H1 (cell line): Measurements from ENCODE around the gene TCN2. TPM values are rescaled to one million over a fixed set of nuclear protein-coding genes. Genes with fewer than 3 reads are reported as not detected.

Experiments
- CTCF ChIA-PET: fragments of 300-600 bp; sonication (Branson Sonifier 250); formaldehyde crosslinking; loops from one replicate; lab custom pipeline; 2021; ENCODE audit not compliant: partially characterized antibody; lab: Charles Lee
- POLR2A ChIA-PET: fragments of 300-600 bp; sonication (Branson Sonifier 250); formaldehyde crosslinking; loops from one replicate; lab custom pipeline; 2021; ENCODE audit warnings: inconsistent platforms; ENCODE audit not compliant: partially characterized antibody; lab: Charles Lee
- DNase-seq, 2 experiments: peaks; one replicate each; pipeline versions ENCODE4 v3.0.0 to v3.0.0-alpha.2; 2010 to 2022; ENCODE audit warnings: low spot score in 2 of 2, low read depth in 1 of 2, mixed read lengths in 1 of 2
- FAIRE-seq: peaks from 2 replicates; lab custom pipeline; 2011; peaks lifted over from hg19 to GRCh38; lab: Jason Lieb, UNC
- H2AFZ ChIP-seq: 2 replicates; pipeline ENCODE4 v1.8.1; 2012; ENCODE audit warnings: low read length, inconsistent platforms
- H2AK5ac ChIP-seq: 2 replicates; pipeline ENCODE4 v1.6.1; 2013; ENCODE audit warnings: low read depth, low read length
- H2BK120ac ChIP-seq: replicated peaks from 2 replicates; pipeline ENCODE3; 2013; ENCODE audit warnings: low read depth, low read length, inconsistent platforms
- H2BK12ac ChIP-seq: 2 replicates; pipeline ENCODE4 v1.6.1; 2013; ENCODE audit warnings: low read depth, low read length
- H2BK15ac ChIP-seq: 2 replicates; pipeline ENCODE4 v1.6.1; 2013; ENCODE audit warnings: low read length
- H2BK20ac ChIP-seq: 2 replicates; pipeline ENCODE4 v1.6.1; 2013; ENCODE audit warnings: low read length
- H2BK5ac ChIP-seq: 2 replicates; pipeline ENCODE4 v1.6.1; 2013; ENCODE audit warnings: low read depth, low read length
- H3K14ac ChIP-seq: 2 replicates; pipeline ENCODE4 v1.6.1; 2013; ENCODE audit warnings: inconsistent platforms; ENCODE audit not compliant: insufficient read length
- H3K18ac ChIP-seq: 2 replicates; pipeline ENCODE4 v1.6.1; 2013; ENCODE audit warnings: low read length; ENCODE audit errors: extremely low read depth
- H3K23ac ChIP-seq: 2 replicates; pipeline ENCODE4 v1.6.1; 2013; ENCODE audit warnings: inconsistent platforms; ENCODE audit not compliant: insufficient read length
- H3K23me2 ChIP-seq: 2 replicates; pipeline ENCODE4 v1.6.1; 2013; ENCODE audit warnings: low read depth, low read length
- H3K27ac ChIP-seq: 2 replicates; pipeline ENCODE4 v1.6.1; 2011; ENCODE audit warnings: low read depth, low read length, inconsistent platforms
- H3K27me3 ChIP-seq, 4 experiments: replicated peaks in 1 of 4; 1 replicate in 1 of 4; 2 replicates in 3 of 4; pipeline versions ENCODE4 v1.6.1 to v1.8.1; 2011 to 2013; ENCODE audit warnings: low read length in 3 of 4, mild to moderate bottlenecking in 3 of 4, inconsistent platforms in 2 of 4, mixed read lengths in 2 of 4, moderate library complexity in 1 of 4; ENCODE audit not compliant: control insufficient read depth in 3 of 4, insufficient read depth in 3 of 4; ENCODE audit errors: extremely low read depth in 1 of 4
- H3K36me3 ChIP-seq, 4 experiments: 2 replicates each; pipeline versions ENCODE4 v1.6.1 to v1.8.1; 2011 to 2013; ENCODE audit warnings: mild to moderate bottlenecking in 4 of 4, low read length in 3 of 4, moderate library complexity in 2 of 4, control low read depth in 1 of 4, inconsistent platforms in 1 of 4; ENCODE audit not compliant: insufficient read depth in 4 of 4, control insufficient read depth in 2 of 4
- H3K4ac ChIP-seq: replicated peaks from 2 replicates; pipeline ENCODE3; 2013; ENCODE audit warnings: low read length, low read depth, mixed read lengths, inconsistent platforms; ENCODE audit not compliant: insufficient read length
- H3K4me1 ChIP-seq, 4 experiments: replicated peaks in 1 of 4; 1 replicate in 1 of 4; 2 replicates in 3 of 4; pipeline versions ENCODE4 v1.6.1 to v1.8.1; 2011 to 2013; ENCODE audit warnings: low read length in 3 of 4, inconsistent platforms in 2 of 4, mixed read lengths in 1 of 4; ENCODE audit not compliant: insufficient read depth in 4 of 4, control insufficient read depth in 3 of 4
- H3K4me2 ChIP-seq, 2 experiments: 2 replicates each; pipeline versions ENCODE4 v1.6.1 to v1.8.1; 2011 to 2013; ENCODE audit warnings: low read depth in 2 of 2, low read length in 2 of 2, control low read depth in 1 of 2, inconsistent platforms in 1 of 2, mild to moderate bottlenecking in 1 of 2; ENCODE audit not compliant: insufficient read depth in 1 of 2
- H3K4me3 ChIP-seq, 4 experiments: fragments of 200-600, 300-600 bp in 1 of 4; sonication (generic), shearing (Covaris generic), sonication (Bioruptor Twin) in 1 of 4; 2 replicates each; pipeline versions ENCODE4 v1.5.1 to v1.8.1; 2011 to 2016; ENCODE audit warnings: low read length in 4 of 4, low read depth in 3 of 4, control low read depth in 2 of 4, inconsistent platforms in 2 of 4, mild to moderate bottlenecking in 2 of 4, mixed read lengths in 1 of 4, moderate library complexity in 1 of 4; ENCODE audit not compliant: insufficient read depth in 2 of 4; ENCODE audit errors: extremely low read depth in 1 of 4
- H3K56ac ChIP-seq: replicated peaks from 2 replicates; pipeline ENCODE3; 2013; ENCODE audit warnings: low read depth, mild to moderate bottlenecking, mixed read lengths, low read length, inconsistent platforms; ENCODE audit not compliant: insufficient read length
- H3K79me1 ChIP-seq: 2 replicates; pipeline ENCODE4 v1.6.1; 2013; ENCODE audit warnings: low read depth, low read length, control low read depth
- H3K79me2 ChIP-seq, 2 experiments: 2 replicates each; pipeline versions ENCODE4 v1.6.1 to v1.8.1; 2012 to 2013; ENCODE audit warnings: low read length in 2 of 2, mild to moderate bottlenecking in 2 of 2, inconsistent platforms in 1 of 2; ENCODE audit not compliant: insufficient read depth in 2 of 2, control insufficient read depth in 1 of 2
- H3K9ac ChIP-seq, 4 experiments: replicated peaks in 1 of 4; 1 replicate in 1 of 4; 2 replicates in 3 of 4; pipeline versions ENCODE4 v1.6.1 to v1.8.1; 2011 to 2013; ENCODE audit warnings: low read depth in 3 of 4, low read length in 3 of 4, control low read depth in 2 of 4, mild to moderate bottlenecking in 2 of 4, moderate library complexity in 2 of 4, inconsistent platforms in 1 of 4; ENCODE audit errors: extremely low read depth in 1 of 4
- H3K9me3 ChIP-seq, 2 experiments: 2 replicates each; pipeline versions ENCODE4 v1.6.1 to v1.8.1; 2012 to 2013; ENCODE audit warnings: mild to moderate bottlenecking in 2 of 2, moderate library complexity in 2 of 2, control low read depth in 1 of 2, inconsistent platforms in 1 of 2, low read depth in 1 of 2, low read length in 1 of 2, mixed read lengths in 1 of 2; ENCODE audit not compliant: insufficient read depth in 2 of 2
- H4K20me1 ChIP-seq, 2 experiments: replicated peaks in 1 of 2; 2 replicates each; pipeline versions ENCODE3 to v1.8.1; 2011 to 2013; ENCODE audit warnings: inconsistent platforms in 2 of 2, low read length in 2 of 2, mild to moderate bottlenecking in 1 of 2; ENCODE audit not compliant: insufficient read depth in 2 of 2, control insufficient read depth in 1 of 2
- H4K5ac ChIP-seq: 2 replicates; pipeline ENCODE4 v1.6.1; 2013; ENCODE audit warnings: low read length, low read depth, mixed read lengths, inconsistent platforms; ENCODE audit not compliant: insufficient read length
- H4K8ac ChIP-seq: 2 replicates; pipeline ENCODE4 v1.8.0; 2013; ENCODE audit warnings: mild to moderate bottlenecking, moderate library complexity, low read length, inconsistent platforms; ENCODE audit not compliant: insufficient read depth; ENCODE audit errors: extremely low read depth
- H4K91ac ChIP-seq: replicated peaks from 2 replicates; pipeline ENCODE3; 2013; ENCODE audit warnings: low read length, mixed read lengths, inconsistent platforms; ENCODE audit not compliant: insufficient read length
- CEBPB ChIP-seq: IDR thresholded peaks from 2 replicates; pipeline ENCODE4 v1.6.1; 2012; ENCODE audit warnings: low read depth, low read length
- RFX5 ChIP-seq: IDR thresholded peaks from 2 replicates; pipeline ENCODE4 v1.6.1; 2011; ENCODE audit warnings: low read depth, low read length, improper control_type of control experiment, borderline replicate concordance
- SIRT6 ChIP-seq: IDR thresholded peaks from one replicate; pipeline ENCODE4 v1.7.1; 2012; ENCODE audit warnings: low read length, inconsistent platforms
- SP4 ChIP-seq: IDR thresholded peaks from 2 replicates; pipeline ENCODE4 v1.6.1; 2012; ENCODE audit warnings: low read length, inconsistent platforms
- YY1 ChIP-seq: IDR thresholded peaks from 2 replicates; pipeline ENCODE4 v1.6.1; 2011; ENCODE audit warnings: low read depth, mild to moderate bottlenecking, low read length
- whole genome bisulfite sequencing, 2 experiments: shearing (Covaris generic) in 1 of 2; methylation state at CpG; one replicate each; pipeline versions ENCODE4 v1.1.6 to v1.1.7; 2013 to 2015; ENCODE audit warnings: low lambda C conversion rate in 2 of 2, mixed read lengths in 2 of 2, inconsistent platforms in 1 of 2, low coverage in 1 of 2, missing lambda C conversion rate in 1 of 2; ENCODE audit not compliant: insufficient replicate concordance in 2 of 2, insufficient coverage in 1 of 2, insufficient read length in 1 of 2; ENCODE audit errors: extremely low coverage in 1 of 2, missing lambda C conversion rate in 1 of 2; 5-methylcytosine and 5-hydroxymethylcytosine counted together
- polyA plus RNA-seq, 7 experiments: library from polyadenylated mRNA; depleted of rRNA in 3 of 7; stranded (reverse) in 5 of 7; unstranded in 2 of 7; fragments of >200 nt in 5 of 7; fragments of 200-250 nt in 2 of 7; gene quantifications; 1 replicate in 5 of 7; 2 replicates in 1 of 7; 4 replicates in 1 of 7; pipeline versions ENCODE4 v1.2.1 to v1.2.3, GENCODE V29; 2011 to 2013; ENCODE audit warnings: missing spikeins in 2 of 7, mixed read lengths in 2 of 7
- total RNA-seq: library from RNA; stranded (reverse); fragmentation: NEBNext Ultra II Directional; extraction: Animal tissue kit (Norgen Biotek cat#: 25700); gene quantifications from 2 replicates; pipeline ENCODE4 v1.2.1, GENCODE V29; 2021

TCN2 gene
- total and polyA plus RNA-seq, 2 of the 8 experiments (the other 6 are each of a cell fraction or from before 2014, with no cell fraction given), result 30.0 to 87.8 TPM

- no peak for FAIRE-seq
- WGBS, 2 experiments, result 24% methylated on average over 17 of the region's 18 CpGs; no CpG with 5 or more reads in 1 of the 2 experiments
- peaks cover 16% of the 10 kb centered on the region; the same call in 1 of the 2 replicates for H3K23me2 ChIP-seq
- no peak overlapping the region for H2BK120ac ChIP-seq
- CTCF ChIA-PET, result interaction anchor here (1.3 to 4.7 kb wide), 9 partner anchors 9 to 88 kb away, joined by 3 to 26 read pairs (median 5); partner anchors contain the start of gene SLC35E4
- no peak overlapping the region for H3K27ac ChIP-seq
- no peak overlapping the region for H4K5ac ChIP-seq
- DNase-seq, result no peak
- POLR2A ChIA-PET, result interaction anchor here (0.9 to 1.5 kb wide), 4 partner anchors 11 to 58 kb away, joined by 3 to 6 read pairs (median 3); no protein-coding TSS in a partner anchor
- H2AK5ac ChIP-seq, result no peak overlapping the region
- H3K79me2 ChIP-seq, result no peaks in the 10 kb centered on the region
- H3K4me3 ChIP-seq, result peak overlapping the region; percentile 41 to 87 (median 76)
- H3K4ac ChIP-seq, result no peak overlapping the region
- no peak overlapping the region for H3K14ac ChIP-seq
- H2BK20ac ChIP-seq, result no peak overlapping the region
- H4K91ac ChIP-seq, result no peak overlapping the region
- H3K9me3 ChIP-seq, result no peaks in the 10 kb centered on the region
- no peak overlapping the region for H3K56ac ChIP-seq
- no peak overlapping the region for H2BK5ac ChIP-seq
- H3K27me3 ChIP-seq, result peaks cover 0 to 13% (median 8%) of the 10 kb centered on the region in 4 experiments; a peak in 5 of 7 replicates
- H3K79me1 ChIP-seq, result no peaks in the 10 kb centered on the region
- no peaks in the 10 kb centered on the region for H4K20me1 ChIP-seq
- 0 out of 2 replicates have a peak overlapping the region, but pooled peaks have one; percentile 87 for H4K8ac ChIP-seq
- no peak overlapping the region for H3K23ac ChIP-seq
- no peak overlapping the region for H2BK15ac ChIP-seq
- H3K9ac ChIP-seq, result no peak overlapping the region; a peak in 1 of 7 replicates
- peaks cover 0 to 2% (median under 1%) of the 10 kb centered on the region in 4 experiments; a peak in 4 of 7 replicates for H3K4me1 ChIP-seq
- no peaks in the 10 kb centered on the region for H3K36me3 ChIP-seq
- peak overlapping the region; percentile 90 to 94 for H3K4me2 ChIP-seq
- TF ChIP-seq YY1 (no peak), RFX5 (no peak), CEBPB (no peak), SP4 (no peak), SIRT6 (no peak)
- H3K18ac ChIP-seq, result no peak overlapping the region
- H2BK12ac ChIP-seq, result no peak overlapping the region
- H2AFZ ChIP-seq, result no peak overlapping the region
These were observed 60.1 kb downstream of the TCN2 start for GRCh38 chr22:30667107-30667493.
